Fibroblast of skin of scalp (primary cell): ENCODE data around the gene SLC15A4.

Experiments
- DNase-seq: peaks from one replicate; pipeline ENCODE4 v3.0.0-alpha.2; 2013

The SLC15A4 gene

GRCh38 chr12:128745772-128746689 is 77.7 kb downstream of the SLC15A4 start:
- DNase-seq, result no peak

GRCh38 chr12:128743916-128744315 is 79.8 kb downstream of the SLC15A4 start:
- DNase-seq, result no peak
